Fibroblast of the aortic adventitia (primary cell): ENCODE results near the gene ALOX15B. TPM values are rescaled to one million over a fixed set of nuclear protein-coding genes. Genes with fewer than 3 reads are reported as not detected.

Experiments used
- DNase-seq: peaks from one replicate; pipeline ENCODE4 v3.0.0-alpha.2; 2010; ENCODE audit warnings: low read depth
- H3K4me3 ChIP-seq: 2 replicates; pipeline ENCODE4 v1.5.1; 2011; ENCODE audit warnings: low read depth, mild to moderate bottlenecking, control low read depth, low read length, moderate library complexity
- total RNA-seq: library from RNA; depleted of rRNA; stranded (reverse); fragments of >200 nt; gene quantifications from 2 replicates; pipeline ENCODE4 v1.2.3, GENCODE V29; 2012; ENCODE audit warnings: low replicate concordance
- TF ChIP-seq, protein P1 (sequence below): IDR thresholded peaks from 2 replicates; pipeline ENCODE4 v1.5.1; 2011; ENCODE audit warnings: mild to moderate bottlenecking, low read length, control low read depth, inconsistent platforms; ENCODE audit not compliant: insufficient read depth

The ALOX15B gene
- total RNA-seq, 1 donor = not detected

DNA sequence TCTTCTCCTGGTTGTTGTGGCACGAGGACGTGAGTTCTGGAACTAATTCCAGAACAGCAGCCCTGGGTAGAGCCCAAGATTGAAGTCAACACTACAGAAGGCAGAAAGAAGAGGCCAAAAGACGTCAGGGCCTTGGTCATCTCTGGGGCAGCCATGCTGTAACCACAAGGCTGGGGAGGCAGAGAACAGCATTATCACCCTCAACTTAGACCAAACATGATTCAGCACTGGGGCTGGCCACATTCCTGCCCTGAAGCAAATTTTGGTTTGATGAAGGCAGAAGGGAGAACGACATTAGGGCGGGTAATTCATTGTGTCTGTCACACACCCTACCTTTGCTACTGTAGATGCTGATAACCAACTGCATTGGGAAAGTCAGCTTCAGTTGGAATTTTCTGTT is 9.7 kb upstream of the ALOX15B start:
- TF ChIP-seq, protein P1, sequence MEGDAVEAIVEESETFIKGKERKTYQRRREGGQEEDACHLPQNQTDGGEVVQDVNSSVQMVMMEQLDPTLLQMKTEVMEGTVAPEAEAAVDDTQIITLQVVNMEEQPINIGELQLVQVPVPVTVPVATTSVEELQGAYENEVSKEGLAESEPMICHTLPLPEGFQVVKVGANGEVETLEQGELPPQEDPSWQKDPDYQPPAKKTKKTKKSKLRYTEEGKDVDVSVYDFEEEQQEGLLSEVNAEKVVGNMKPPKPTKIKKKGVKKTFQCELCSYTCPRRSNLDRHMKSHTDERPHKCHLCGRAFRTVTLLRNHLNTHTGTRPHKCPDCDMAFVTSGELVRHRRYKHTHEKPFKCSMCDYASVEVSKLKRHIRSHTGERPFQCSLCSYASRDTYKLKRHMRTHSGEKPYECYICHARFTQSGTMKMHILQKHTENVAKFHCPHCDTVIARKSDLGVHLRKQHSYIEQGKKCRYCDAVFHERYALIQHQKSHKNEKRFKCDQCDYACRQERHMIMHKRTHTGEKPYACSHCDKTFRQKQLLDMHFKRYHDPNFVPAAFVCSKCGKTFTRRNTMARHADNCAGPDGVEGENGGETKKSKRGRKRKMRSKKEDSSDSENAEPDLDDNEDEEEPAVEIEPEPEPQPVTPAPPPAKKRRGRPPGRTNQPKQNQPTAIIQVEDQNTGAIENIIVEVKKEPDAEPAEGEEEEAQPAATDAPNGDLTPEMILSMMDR = no peak
- no peak overlapping the region for H3K4me3 ChIP-seq
- peak; percentile 43 for DNase-seq

- DNase-seq = no peak
- TF ChIP-seq, protein P1 = no peak
- H3K4me3 ChIP-seq = no peak overlapping the region
Observed at GRCh38 chr17:8031261-8031661, 7.6 kb upstream of the ALOX15B start.

GRCh38 chr17:8031950-8032349 is 6.9 kb upstream of the ALOX15B start:
- DNase-seq = no peak
- H3K4me3 ChIP-seq = no peak overlapping the region
- TF ChIP-seq, protein P1 = no peak

GRCh38 chr17:8032442-8032841 is 6.4 kb upstream of the ALOX15B start:
- H3K4me3 ChIP-seq = no peak overlapping the region
- DNase-seq = no peak
- TF ChIP-seq, protein P1 = no peak

- H3K4me3 ChIP-seq = no peak overlapping the region
- TF ChIP-seq, protein P1 = no peak
- no peak for DNase-seq
Observed at GRCh38 chr17:8039611-8040168, 831 bp downstream of the ALOX15B start.

DNA sequence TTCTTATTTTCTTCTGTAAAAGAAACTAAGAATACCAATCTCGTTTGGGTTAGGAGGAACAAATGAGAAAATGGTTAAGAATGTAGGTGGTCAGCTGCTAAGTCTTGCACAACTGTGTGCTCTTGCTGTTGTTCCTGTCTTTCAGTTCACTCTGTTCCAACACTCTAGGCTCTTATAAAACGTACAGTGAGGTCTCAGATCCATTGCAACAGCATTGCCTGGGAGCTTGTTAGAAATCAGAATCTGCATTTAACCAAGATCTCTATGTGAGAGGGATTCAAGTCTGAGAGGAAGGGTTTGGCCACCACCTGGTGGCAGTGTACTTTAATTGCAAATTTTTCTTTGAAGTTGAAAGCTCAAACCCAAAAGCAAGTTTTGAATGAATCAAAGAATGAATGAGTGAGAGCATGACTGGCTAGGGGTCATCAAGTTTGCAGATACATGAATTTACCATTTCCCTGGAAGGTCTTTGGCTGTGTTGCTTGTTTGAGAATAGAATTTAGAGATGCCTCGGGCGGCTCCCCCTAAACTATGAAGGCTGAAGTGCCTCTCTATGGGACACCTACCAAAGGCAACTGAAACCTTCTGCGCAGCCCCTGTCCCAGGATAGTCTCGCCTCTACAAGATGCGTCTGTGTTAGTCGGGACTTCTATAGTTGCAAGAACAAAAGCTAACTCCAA is 2.5 kb downstream of the ALOX15B start:
- TF ChIP-seq, protein P1 = peak; percentile 64
- peak; percentile 90 for DNase-seq
- no peak overlapping the region for H3K4me3 ChIP-seq

GRCh38 chr17:8041979-8042378 is 3.1 kb downstream of the ALOX15B start:
- DNase-seq = no peak
- TF ChIP-seq, protein P1 = no peak
- H3K4me3 ChIP-seq = no peak overlapping the region
